PC-3 (cell line): ENCODE measurements around the gene TMEM132D. TPM values are rescaled to one million over a fixed set of nuclear protein-coding genes. Genes with fewer than 3 reads are reported as not detected.

Source experiments
- ATAC-seq: fragments of 200-7000 bp; cut with Tn5 transposase; 2 replicates; pipeline ENCODE4 v1.9.1; 2020; ENCODE audit warnings: mild to moderate bottlenecking, moderate library complexity
- BruUV-seq: library from RNA; stranded (reverse); fragments of 400-500 nt; replicated peaks from 2 replicates; lab custom pipeline; 2021; lab: Mats Ljungman, UMichigan
- CTCF ChIA-PET: fragments of 300-600 bp; sonication (Branson Sonifier 250); formaldehyde crosslinking; loops from one replicate; lab custom pipeline; 2022; ENCODE audit warnings: antibody characterized with exemption; lab: Charles Lee
- POLR2A ChIA-PET: fragments of 300-600 bp; sonication (Branson Sonifier 250); formaldehyde crosslinking; loops from one replicate; lab custom pipeline; 2022; ENCODE audit warnings: antibody characterized with exemption; ENCODE audit not compliant: unreplicated experiment; lab: Charles Lee
- DNase-seq: peaks from one replicate; pipeline ENCODE4 v3.0.0-alpha.2; 2015
- H2AFZ ChIP-seq: fragments of 300-600 bp; sonication (generic); 2 replicates; pipeline ENCODE4 v1.6.0; 2016; ENCODE audit warnings: antibody characterized with exemption, low read length
- H3F3A ChIP-seq: fragments of 300-600 bp; sonication (generic); one replicate; pipeline ENCODE4 v1.6.0; 2017; ENCODE audit warnings: antibody characterized with exemption, low read length, control low read depth, mild to moderate bottlenecking; ENCODE audit not compliant: unreplicated experiment
- H3K27ac ChIP-seq: fragments of 300-600 bp; sonication (generic); 2 replicates; pipeline ENCODE4 v1.5.1; 2016; ENCODE audit warnings: mild to moderate bottlenecking, low read length
- H3K27me3 ChIP-seq: fragments of 300-600 bp; sonication (generic); 2 replicates; pipeline ENCODE4 v1.6.1; 2016; ENCODE audit warnings: low read length, mixed read lengths
- H3K36me3 ChIP-seq: fragments of 300-600 bp; sonication (generic); 2 replicates; pipeline ENCODE4 v1.6.1; 2016; ENCODE audit warnings: low read depth, mixed run types, low read length, mixed read lengths
- H3K4me1 ChIP-seq: fragments of 300-600 bp; sonication (generic); 2 replicates; pipeline ENCODE4 v1.5.1; 2016; ENCODE audit warnings: low read length; ENCODE audit not compliant: insufficient read depth
- H3K4me2 ChIP-seq: fragments of 300-600 bp; sonication (generic); 2 replicates; pipeline ENCODE4 v1.6.0; 2016; ENCODE audit warnings: low read length
- H3K4me3 ChIP-seq: fragments of 300-600 bp; sonication (generic); 2 replicates; pipeline ENCODE4 v1.5.1; 2016; ENCODE audit warnings: mild to moderate bottlenecking, low read length, mixed read lengths
- H3K79me2 ChIP-seq: fragments of 300-600 bp; sonication (generic); 2 replicates; pipeline ENCODE4 v1.6.1; 2017; ENCODE audit warnings: low read length, mixed read lengths
- H3K9ac ChIP-seq: fragments of 300-600 bp; sonication (generic); 2 replicates; pipeline ENCODE4 v1.6.0; 2016; ENCODE audit warnings: mild to moderate bottlenecking, low read length
- H3K9me2 ChIP-seq: fragments of 300-600 bp; sonication (generic); replicated peaks from 2 replicates; pipeline ENCODE4 v1.6.1; 2016; ENCODE audit warnings: mixed run types, low read length, mixed read lengths
- H3K9me3 ChIP-seq: fragments of 300-600 bp; sonication (generic); 2 replicates; pipeline ENCODE4 v1.6.1; 2016; ENCODE audit warnings: low read length, mixed read lengths
- H4K20me1 ChIP-seq: fragments of 300-600 bp; sonication (generic); 2 replicates; pipeline ENCODE4 v1.6.1; 2016; ENCODE audit warnings: low read length, mixed read lengths
- CTCF ChIP-seq: fragments of 300-600 bp; sonication (generic); conservative IDR thresholded peaks from 2 replicates; pipeline ENCODE4 v1.5.1; 2017; ENCODE audit warnings: antibody characterized with exemption, low read depth, mild to moderate bottlenecking, low read length
- EZH2 ChIP-seq: fragments of 300-600 bp; sonication (generic); IDR thresholded peaks from one replicate; pipeline ENCODE4 v1.6.1; 2017; ENCODE audit warnings: antibody characterized with exemption, mild to moderate bottlenecking, low read length; ENCODE audit not compliant: unreplicated experiment
- EZH2phosphoT487 ChIP-seq: fragments of 300-600 bp; sonication (generic); IDR thresholded peaks from 2 replicates; pipeline ENCODE4 v1.6.1; 2018; ENCODE audit warnings: mild to moderate bottlenecking, antibody characterized with exemption, low read length, borderline replicate concordance
- intact Hi-C: fragments of 100-400 bp; cut with micrococcal nuclease; formaldehyde crosslinking; loops from 2 replicates; pipeline ENCODE4 v1.9.0; 2023
- total RNA-seq: library from RNA; depleted of rRNA; stranded (reverse); fragments of >200 nt; gene quantifications from 2 replicates; pipeline ENCODE4 v1.2.3, GENCODE V29; 2014

TMEM132D gene
- total RNA-seq, 1 experiment from 2014 or later = not detected

DNA sequence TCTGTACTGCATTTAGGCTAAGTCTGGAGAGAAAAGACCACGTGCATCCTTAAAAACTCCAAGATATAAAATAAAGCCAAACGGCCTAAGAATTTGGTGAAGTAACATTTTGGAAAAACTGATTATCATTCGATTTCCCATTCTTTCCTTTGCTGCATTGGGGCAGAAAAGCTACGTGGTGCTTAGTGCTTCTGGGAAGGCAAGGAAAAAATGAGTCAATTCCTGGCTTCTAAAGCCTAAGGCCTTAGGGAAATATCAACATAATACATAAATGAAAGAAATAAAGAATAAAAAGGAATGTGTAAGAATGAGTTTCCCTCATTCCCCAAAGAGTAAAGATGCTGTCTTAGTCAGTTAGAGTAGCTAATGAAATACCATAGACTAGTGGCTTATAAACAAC is 530.1 kb downstream of the TMEM132D start:
- Histone ChIP-seq H3K27me3 (no peaks in the 10 kb centered on the region), H3K9ac (no peak overlapping the region), H3K27ac (no peak overlapping the region), H3K4me2 (no peak overlapping the region), H3F3A (no peaks in the 10 kb centered on the region), H3K36me3 (no peaks in the 10 kb centered on the region), H3K9me2 (no peaks in the 10 kb centered on the region), H4K20me1 (no peaks in the 10 kb centered on the region), H3K4me3 (no peak overlapping the region), H3K4me1 (no peaks in the 10 kb centered on the region), H3K9me3 (0 out of 2 replicates have a peak, but pooled peaks cover 14% of the 10 kb centered on the region), H2AFZ (no peak overlapping the region), H3K79me2 (no peaks in the 10 kb centered on the region)
- no peak for TF ChIP-seq EZH2phosphoT487
- no peak for TF ChIP-seq EZH2
- TF ChIP-seq CTCF = no peak
- intact Hi-C loops = no loop called here
- ChIA-PET POLR2A (no interaction called here), CTCF (no interaction called here)
- BruUV-seq = no TSS peak
- ATAC-seq (no peak), DNase-seq (no peak)

DNA sequence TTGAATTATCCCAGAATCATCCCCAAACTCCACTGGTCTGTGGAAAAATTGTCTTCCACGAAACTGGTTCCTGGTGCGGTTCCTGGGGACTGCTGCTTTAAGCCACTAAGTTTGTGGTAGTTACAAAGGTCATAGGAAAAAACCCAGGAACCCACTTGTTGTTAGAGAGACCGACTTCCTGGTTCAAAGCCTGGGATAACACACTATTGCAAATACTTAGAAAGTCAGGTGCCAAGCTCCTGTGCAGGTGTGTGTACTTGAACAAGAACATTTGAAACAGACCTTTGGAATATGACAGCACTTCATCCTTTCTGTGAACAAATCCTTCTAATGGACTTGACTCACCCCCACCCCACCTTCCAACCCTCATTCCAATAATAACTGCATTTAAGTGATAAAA is 530.9 kb downstream of the TMEM132D start:
- H3K79me2 ChIP-seq = no peaks in the 10 kb centered on the region
- POLR2A ChIA-PET = no interaction called here
- H3K9me2 ChIP-seq = no peaks in the 10 kb centered on the region
- ATAC-seq = no peak
- no peak for DNase-seq
- H3K9ac ChIP-seq = no peak overlapping the region
- no peaks in the 10 kb centered on the region for H3K36me3 ChIP-seq
- H3K4me1 ChIP-seq = no peaks in the 10 kb centered on the region
- no TSS peak for BruUV-seq
- no peak overlapping the region for H3K27ac ChIP-seq
- no peak overlapping the region for H3K4me3 ChIP-seq
- H4K20me1 ChIP-seq = no peaks in the 10 kb centered on the region
- CTCF ChIA-PET = no interaction called here
- H3K9me3 ChIP-seq = 0 out of 2 replicates have a peak, but pooled peaks cover 16% of the 10 kb centered on the region
- intact Hi-C loops = no loop called here
- H3K27me3 ChIP-seq = no peaks in the 10 kb centered on the region
- TF ChIP-seq EZH2 (no peak), EZH2phosphoT487 (no peak), CTCF (no peak)
- no peak overlapping the region for H2AFZ ChIP-seq
- no peak overlapping the region for H3K4me2 ChIP-seq
- H3F3A ChIP-seq = no peaks in the 10 kb centered on the region

DNA sequence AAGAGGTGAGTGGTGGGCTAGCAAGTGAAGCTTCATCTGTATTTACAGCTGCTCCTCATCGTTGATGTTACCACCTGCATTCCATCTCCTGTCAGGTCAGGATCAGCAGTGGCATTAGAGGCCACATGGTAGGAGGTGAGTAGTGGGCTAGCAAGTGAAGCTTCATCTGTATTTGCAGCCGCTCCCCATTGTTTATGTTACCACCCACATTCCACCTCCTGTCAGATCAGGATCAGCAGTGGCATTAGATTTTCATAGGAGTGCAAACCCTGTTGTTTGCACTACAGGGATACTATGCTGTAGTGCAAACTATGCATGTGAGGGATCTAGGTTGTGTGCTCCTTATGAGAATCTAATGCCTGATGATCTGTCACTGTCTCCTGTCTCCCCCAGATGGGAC is 531.5 kb downstream of the TMEM132D start:
- Histone ChIP-seq H3K27ac (no peak overlapping the region), H3K36me3 (no peaks in the 10 kb centered on the region), H3K4me2 (no peak overlapping the region), H3K4me1 (no peaks in the 10 kb centered on the region), H3K27me3 (no peaks in the 10 kb centered on the region), H3K9me3 (0 out of 2 replicates have a peak, but pooled peaks cover 16% of the 10 kb centered on the region), H4K20me1 (no peaks in the 10 kb centered on the region), H3K4me3 (no peak overlapping the region), H2AFZ (no peak overlapping the region), H3K9me2 (no peaks in the 10 kb centered on the region), H3K79me2 (no peaks in the 10 kb centered on the region), H3K9ac (no peak overlapping the region), H3F3A (no peaks in the 10 kb centered on the region)
- BruUV-seq = no TSS peak
- CTCF ChIA-PET = no interaction called here
- intact Hi-C loops = no loop called here
- ATAC-seq (no peak), DNase-seq (no peak)
- TF ChIP-seq CTCF = no peak
- POLR2A ChIA-PET = no interaction called here
